Activated T-helper 17 cell treated with anti-CD3 and anti-CD28 coated beads, Interleukin-2, amount 50 U/mL, for 72 hours (primary cell): ENCODE results near the gene TRIOBP. TPM values are rescaled to one million over a fixed set of nuclear protein-coding genes. Genes with fewer than 3 reads are reported as not detected.

ENCODE experiments used
- ATAC-seq: fragments of 150-1000 bp; cut with Tn5 transposase; replicated peaks from 2 replicates; pipeline ENCODE4 v1.10.0; 2021; ENCODE audit warnings: mild to moderate bottlenecking, moderate library complexity
- H3K27ac Mint-ChIP-seq: one replicate; pipeline ENCODE4 v1.8.0; 2022; ENCODE audit warnings: mixed read lengths
- H3K27me3 Mint-ChIP-seq: one replicate; pipeline ENCODE4 v1.8.0; 2022; ENCODE audit warnings: mixed read lengths
- H3K36me3 Mint-ChIP-seq: one replicate; pipeline ENCODE4 v1.8.0; 2022; ENCODE audit warnings: low read depth, mild to moderate bottlenecking, mixed read lengths
- H3K4me1 Mint-ChIP-seq: one replicate; pipeline ENCODE4 v1.8.0; 2022; ENCODE audit warnings: mixed read lengths
- H3K4me3 Mint-ChIP-seq: one replicate; pipeline ENCODE4 v1.8.0; 2022; ENCODE audit warnings: mild to moderate bottlenecking, mixed read lengths
- H3K9me3 Mint-ChIP-seq: one replicate; pipeline ENCODE4 v1.8.0; 2022; ENCODE audit warnings: mixed read lengths
- total RNA-seq, 2 donors: library from RNA; stranded (reverse); gene quantifications; one replicate each; pipeline ENCODE4 v1.2.3, GENCODE V29; 2022

Gene TRIOBP
- total RNA-seq, 2 donors from 2014 or later: 28.2 to 36.9 TPM

DNA sequence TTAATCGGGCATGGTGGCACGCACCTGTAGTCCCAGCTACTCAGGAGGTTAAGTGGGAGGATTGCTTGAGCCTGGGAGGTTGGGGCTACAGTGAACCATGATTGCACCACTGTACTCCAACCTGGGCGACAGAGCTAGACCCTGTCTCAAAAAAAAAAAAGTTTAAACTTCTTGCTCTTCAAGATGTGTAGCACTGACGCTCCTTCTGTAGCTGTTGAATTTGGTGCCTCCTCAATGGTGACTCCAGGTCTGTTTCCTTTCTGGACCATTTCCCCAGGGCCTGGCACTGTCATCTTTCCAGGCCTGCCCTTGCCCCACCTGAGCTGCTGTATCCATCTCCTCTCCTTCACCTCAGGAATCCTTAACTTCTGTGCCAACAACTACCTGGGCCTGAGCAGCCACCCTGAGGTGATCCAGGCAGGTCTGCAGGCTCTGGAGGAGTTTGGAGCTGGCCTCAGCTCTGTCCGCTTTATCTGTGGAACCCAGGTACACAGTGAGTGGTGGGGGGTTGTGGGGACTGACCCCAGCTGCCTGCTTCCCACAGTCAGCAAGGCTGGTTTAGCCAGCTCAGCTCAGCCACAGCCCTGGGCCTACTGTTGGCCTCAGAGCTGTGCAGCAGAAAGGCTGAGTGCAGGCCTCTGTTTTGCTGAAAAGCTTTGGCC, 113.0 kb downstream of the TRIOBP start:
- no peak overlapping the region for H3K27ac Mint-ChIP-seq
- H3K27me3 Mint-ChIP-seq: peaks cover 6% of the 10 kb centered on the region
- ATAC-seq: no peak

DNA sequence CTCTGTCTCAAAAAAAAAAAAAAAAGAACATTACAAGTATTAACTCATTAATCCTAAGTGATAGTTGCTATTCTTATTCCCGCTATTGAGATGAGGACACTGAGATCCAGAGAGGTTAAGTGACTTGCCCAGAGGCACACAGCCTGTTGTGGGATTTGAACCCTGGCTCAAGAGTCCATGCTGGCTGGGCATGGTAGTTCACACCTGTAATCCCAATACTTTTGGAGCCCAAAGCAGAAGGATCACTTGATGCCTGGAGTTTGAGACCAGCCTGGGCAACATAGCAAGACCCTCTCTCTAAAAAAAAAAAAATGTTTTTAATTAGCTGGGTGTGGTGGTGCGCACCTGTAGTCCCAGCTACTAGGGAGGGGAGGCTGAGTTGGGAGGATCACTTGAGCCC, 115.0 kb downstream of the TRIOBP start:
- Mint-ChIP-seq H3K9me3 (no peaks in the 10 kb centered on the region), H3K27me3 (no peaks in the 10 kb centered on the region), H3K4me1 (no peaks in the 10 kb centered on the region), H3K36me3 (no peaks in the 10 kb centered on the region), H3K4me3 (no peak overlapping the region), H3K27ac (no peak overlapping the region)
- ATAC-seq: no peak

More for the DNA sequence above, 113.0 kb downstream of the TRIOBP start:
- H3K36me3 Mint-ChIP-seq: no peaks in the 10 kb centered on the region
- no peak overlapping the region for H3K4me3 Mint-ChIP-seq
- peaks cover 4% of the 10 kb centered on the region for H3K4me1 Mint-ChIP-seq
- H3K9me3 Mint-ChIP-seq: no peaks in the 10 kb centered on the region

DNA sequence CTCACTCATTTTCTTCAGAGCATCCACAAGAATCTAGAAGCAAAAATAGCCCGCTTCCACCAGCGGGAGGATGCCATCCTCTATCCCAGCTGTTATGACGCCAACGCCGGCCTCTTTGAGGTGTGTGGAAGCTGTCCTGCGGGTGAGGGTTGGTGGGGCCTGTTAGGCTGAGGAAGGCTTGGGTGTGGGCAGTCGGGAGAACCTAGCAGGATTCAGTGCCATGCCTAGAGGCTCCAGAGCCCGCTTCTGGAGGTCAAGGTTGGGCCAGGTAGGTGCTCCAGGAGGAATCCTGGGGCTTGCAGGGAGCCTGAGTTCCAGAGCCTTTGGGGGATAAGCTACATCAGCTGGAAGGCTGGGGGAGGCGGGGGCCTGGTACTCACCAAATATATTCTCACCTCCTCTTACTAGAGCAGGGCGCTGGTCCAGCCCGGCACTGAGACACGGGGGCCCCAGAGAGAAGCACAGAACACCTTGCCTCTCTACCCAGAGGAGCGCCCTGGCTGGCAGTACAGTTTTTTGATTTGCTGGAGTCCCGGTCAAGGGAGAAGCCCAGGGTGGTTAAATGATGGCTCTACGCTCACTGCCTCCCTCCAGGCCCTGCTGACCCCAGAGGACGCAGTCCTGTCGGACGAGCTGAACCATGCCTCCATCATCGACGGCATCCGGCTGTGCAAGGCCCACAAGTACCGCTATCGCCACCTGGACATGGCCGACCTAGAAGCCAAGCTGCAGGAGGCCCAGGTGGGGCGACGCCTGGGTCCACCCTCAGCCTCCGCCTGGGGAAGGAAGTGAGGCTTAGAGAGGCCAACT, 116.2 kb downstream of the TRIOBP start:
- H3K27ac Mint-ChIP-seq: no peak overlapping the region
- H3K27me3 Mint-ChIP-seq: no peaks in the 10 kb centered on the region
- H3K9me3 Mint-ChIP-seq: no peaks in the 10 kb centered on the region
- no peak overlapping the region for H3K4me3 Mint-ChIP-seq
- H3K36me3 Mint-ChIP-seq: no peaks in the 10 kb centered on the region
- no peaks in the 10 kb centered on the region for H3K4me1 Mint-ChIP-seq
- ATAC-seq: no peak

DNA sequence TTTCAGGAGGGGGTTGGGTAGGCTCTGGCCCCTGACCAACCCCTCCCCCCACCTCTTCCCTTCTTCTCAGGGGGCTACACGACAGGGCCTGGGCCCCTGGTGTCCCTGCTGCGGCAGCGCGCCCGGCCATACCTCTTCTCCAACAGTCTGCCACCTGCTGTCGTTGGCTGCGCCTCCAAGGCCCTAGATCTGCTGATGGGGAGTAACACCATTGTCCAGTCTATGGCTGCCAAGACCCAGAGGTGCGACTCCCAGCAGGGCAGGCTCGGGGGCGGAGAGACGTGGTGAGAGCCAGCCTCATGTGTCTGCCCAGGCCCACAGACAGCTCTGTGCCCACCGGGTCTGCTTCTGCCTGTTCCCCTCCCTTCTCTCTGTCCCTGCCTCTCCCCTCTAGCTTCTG, 118.7 kb downstream of the TRIOBP start:
- Mint-ChIP-seq H3K4me3 (no peak overlapping the region), H3K9me3 (no peaks in the 10 kb centered on the region), H3K27ac (no peak overlapping the region), H3K36me3 (no peaks in the 10 kb centered on the region), H3K27me3 (peaks cover 4% of the 10 kb centered on the region), H3K4me1 (no peaks in the 10 kb centered on the region)
- no peak for ATAC-seq

DNA sequence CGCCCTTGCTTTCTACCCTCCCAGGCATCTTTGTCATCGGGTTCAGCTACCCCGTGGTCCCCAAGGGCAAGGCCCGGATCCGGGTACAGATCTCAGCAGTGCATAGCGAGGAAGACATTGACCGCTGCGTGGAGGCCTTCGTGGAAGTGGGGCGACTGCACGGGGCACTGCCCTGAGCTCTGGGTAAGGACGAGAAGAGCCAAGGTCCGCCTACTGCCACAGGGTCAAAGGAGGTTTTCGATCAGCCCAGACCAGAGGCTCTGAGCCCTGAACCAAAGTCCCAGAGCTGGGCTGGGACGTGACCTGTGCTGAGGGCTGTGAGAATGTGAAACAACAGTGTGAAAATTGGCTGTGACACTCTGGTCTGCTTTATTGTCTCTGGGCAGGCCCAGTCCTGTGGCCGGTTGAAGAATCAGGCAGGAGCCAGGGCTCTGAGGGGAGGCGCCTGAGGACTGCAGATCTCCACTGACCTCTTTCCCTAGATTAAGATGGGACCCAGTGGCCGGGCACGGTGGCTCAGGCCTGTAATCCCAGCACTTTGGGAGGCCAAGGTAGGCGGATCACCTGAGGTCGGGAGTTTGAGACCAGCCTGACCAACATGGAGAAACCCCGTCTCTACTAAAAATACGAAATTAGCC, 119.8 kb downstream of the TRIOBP start:
- H3K9me3 Mint-ChIP-seq: no peaks in the 10 kb centered on the region
- ATAC-seq: no peak
- H3K36me3 Mint-ChIP-seq: no peaks in the 10 kb centered on the region
- no peak overlapping the region for H3K27ac Mint-ChIP-seq
- no peaks in the 10 kb centered on the region for H3K4me1 Mint-ChIP-seq
- H3K27me3 Mint-ChIP-seq: peaks cover 4% of the 10 kb centered on the region
- no peak overlapping the region for H3K4me3 Mint-ChIP-seq

DNA sequence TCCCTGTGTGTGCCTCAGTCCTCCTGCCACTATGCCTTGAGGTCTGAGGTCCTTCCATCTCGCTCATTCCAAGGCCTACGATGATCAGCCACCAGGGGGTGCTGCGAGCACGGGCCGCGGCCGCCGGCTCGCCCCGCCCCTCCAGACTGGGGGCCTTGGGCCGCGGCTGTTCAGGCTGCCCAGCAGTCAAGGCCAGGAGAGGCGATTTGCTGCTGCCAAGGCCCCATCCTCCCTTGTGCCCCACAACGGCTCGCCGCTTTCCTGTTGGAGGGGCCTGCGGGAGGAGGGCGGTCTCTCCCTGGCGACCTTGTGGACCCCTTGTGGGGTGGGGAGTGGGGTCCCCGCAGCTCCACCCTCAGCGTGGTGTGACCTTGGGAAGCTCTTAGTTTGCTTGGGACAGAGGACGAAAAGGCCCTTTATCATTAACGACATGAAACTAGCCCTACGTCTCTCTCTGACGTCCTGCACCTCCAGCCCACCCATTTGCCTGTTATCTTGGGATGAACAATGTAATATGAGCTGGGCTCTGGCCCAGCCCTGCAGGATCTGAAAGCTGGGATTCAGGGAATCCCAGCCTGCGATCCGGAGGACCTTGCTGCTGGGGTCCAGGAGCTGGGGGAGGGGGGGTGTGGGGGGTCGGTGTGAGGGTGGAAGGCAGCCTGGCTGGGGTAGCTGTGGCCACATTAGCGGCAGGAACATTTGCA, 121.0 kb downstream of the TRIOBP start:
- Mint-ChIP-seq H3K4me3 (peak overlapping the region; percentile 45), H3K4me1 (no peaks in the 10 kb centered on the region), H3K27me3 (peaks cover 8% of the 10 kb centered on the region), H3K36me3 (no peaks in the 10 kb centered on the region), H3K9me3 (no peaks in the 10 kb centered on the region), H3K27ac (no peak overlapping the region)
- ATAC-seq: peak; percentile 91

DNA sequence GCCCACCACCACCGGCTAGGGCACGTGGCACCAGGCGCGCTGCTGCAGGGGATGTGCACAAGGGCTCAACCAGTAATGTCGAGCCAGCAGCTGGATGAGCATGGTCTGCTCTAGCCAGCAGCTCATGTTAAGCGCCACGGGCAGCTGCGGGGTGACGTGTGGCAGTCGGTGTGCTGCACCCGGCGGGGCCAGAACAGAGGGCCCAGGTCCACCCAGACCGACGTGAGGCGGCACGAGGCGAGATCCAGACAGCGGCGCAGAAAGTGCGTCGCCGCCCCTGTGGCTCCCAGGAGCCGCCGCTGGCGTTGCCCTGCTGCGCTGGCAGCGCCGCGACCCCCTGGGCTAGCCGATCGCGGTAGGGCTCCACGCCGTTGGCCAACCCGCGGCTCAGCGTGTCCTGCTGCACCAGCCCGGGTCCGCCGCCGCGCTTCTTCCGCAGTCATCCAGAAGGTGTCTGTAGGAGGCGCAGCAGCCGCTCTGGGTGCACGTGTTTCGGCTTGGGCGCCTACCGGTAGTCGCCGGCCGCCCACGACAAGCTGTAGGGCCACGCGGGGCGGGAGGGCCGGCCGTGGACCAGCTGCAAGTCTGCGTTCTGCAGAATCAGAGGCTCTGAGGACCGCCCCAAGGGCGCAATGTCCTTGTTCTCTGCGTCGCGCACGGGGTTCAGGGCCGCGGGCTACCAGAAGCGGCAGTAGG, 121.7 kb downstream of the TRIOBP start:
- no peaks in the 10 kb centered on the region for H3K36me3 Mint-ChIP-seq
- peaks cover 8% of the 10 kb centered on the region for H3K27me3 Mint-ChIP-seq
- H3K4me3 Mint-ChIP-seq: peak overlapping the region; percentile 52
- ATAC-seq: peak; percentile 73
- H3K27ac Mint-ChIP-seq: no peak overlapping the region
- H3K4me1 Mint-ChIP-seq: no peaks in the 10 kb centered on the region
- H3K9me3 Mint-ChIP-seq: no peaks in the 10 kb centered on the region

DNA sequence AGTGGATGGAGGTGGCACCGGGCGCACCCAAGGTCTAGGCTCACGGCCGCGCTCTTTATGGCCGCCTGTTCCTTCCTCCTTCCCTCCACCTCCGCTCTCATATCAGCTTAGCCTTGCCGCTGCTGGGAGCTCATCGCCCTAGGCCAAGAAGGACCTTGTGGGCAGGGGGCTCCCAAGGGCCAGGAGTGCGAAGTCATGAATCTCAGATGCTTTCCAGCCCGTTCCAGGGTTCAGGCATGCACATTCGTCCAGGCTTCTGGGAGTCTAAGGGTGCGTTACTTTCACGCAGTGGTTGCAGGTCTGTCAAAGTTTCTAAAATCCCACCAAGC, 122.2 kb downstream of the TRIOBP start:
- H3K36me3 Mint-ChIP-seq: no peaks in the 10 kb centered on the region
- H3K27me3 Mint-ChIP-seq: peaks cover 8% of the 10 kb centered on the region
- H3K4me1 Mint-ChIP-seq: no peaks in the 10 kb centered on the region
- ATAC-seq: no peak
- no peaks in the 10 kb centered on the region for H3K9me3 Mint-ChIP-seq
- no peak overlapping the region for H3K27ac Mint-ChIP-seq
- H3K4me3 Mint-ChIP-seq: peak overlapping the region; percentile 52

DNA sequence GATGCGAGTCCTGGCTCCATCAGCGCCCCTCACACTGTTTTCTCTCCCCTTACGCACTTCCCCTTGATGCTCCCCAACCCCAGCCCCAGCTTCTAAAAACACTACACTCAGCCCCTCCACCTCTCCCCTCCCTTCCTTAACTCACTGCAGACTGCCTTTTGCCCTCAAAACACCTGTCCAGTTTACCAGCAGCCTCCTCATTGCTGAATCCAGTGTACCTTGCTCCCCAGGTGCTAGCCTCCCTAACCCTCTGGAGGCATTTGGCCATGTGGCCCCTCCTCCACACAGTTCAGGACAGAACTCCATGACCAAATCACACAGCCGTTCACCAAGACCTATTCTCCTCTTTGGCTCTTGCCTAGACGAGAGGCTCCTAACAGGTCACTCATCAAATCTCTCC, 123.5 kb downstream of the TRIOBP start:
- Mint-ChIP-seq H3K4me1 (no peaks in the 10 kb centered on the region), H3K9me3 (no peaks in the 10 kb centered on the region), H3K36me3 (no peaks in the 10 kb centered on the region), H3K4me3 (no peak overlapping the region), H3K27me3 (peaks cover 8% of the 10 kb centered on the region), H3K27ac (no peak overlapping the region)
- no peak for ATAC-seq

DNA sequence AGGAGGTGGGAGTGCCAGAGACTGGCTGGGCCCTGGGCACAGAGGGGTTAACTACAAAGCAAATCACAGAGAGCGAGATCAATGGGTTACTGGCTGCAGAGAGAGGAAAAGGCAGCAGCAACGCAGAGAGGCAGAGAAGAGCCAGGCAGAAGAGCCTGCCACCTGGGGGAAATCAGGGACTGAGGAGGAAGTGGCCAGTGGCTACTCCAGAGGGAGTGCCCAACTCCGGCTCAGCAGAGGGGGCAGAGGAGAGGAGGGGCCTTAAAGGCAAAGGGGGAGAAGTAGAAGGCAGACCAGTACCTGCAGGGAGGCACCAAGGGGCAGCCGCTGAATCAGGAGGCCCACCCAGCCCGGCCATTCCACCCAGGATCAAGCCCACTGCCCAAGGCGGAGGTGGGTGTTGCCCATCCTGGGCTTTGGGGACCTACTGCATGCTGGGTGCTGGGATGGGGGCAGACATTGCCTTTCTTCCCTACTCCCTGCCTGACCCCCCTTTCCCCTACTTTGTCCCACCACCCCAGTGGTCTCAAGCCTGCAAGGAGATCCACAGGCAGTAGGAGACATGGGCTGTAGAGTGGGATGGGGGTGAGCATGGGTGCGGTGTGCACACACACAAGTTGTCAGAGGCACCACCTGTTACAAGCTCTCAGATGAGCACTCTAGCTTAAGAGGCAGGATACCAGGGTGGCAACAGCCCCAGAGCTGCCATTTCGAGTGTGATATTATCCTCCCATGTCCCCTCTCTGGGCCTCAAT, 125.4 kb downstream of the TRIOBP start:
- Mint-ChIP-seq H3K4me1 (no peaks in the 10 kb centered on the region), H3K9me3 (no peaks in the 10 kb centered on the region), H3K4me3 (no peak overlapping the region), H3K27ac (no peak overlapping the region), H3K27me3 (peaks cover 8% of the 10 kb centered on the region), H3K36me3 (no peaks in the 10 kb centered on the region)
- ATAC-seq: no peak

DNA sequence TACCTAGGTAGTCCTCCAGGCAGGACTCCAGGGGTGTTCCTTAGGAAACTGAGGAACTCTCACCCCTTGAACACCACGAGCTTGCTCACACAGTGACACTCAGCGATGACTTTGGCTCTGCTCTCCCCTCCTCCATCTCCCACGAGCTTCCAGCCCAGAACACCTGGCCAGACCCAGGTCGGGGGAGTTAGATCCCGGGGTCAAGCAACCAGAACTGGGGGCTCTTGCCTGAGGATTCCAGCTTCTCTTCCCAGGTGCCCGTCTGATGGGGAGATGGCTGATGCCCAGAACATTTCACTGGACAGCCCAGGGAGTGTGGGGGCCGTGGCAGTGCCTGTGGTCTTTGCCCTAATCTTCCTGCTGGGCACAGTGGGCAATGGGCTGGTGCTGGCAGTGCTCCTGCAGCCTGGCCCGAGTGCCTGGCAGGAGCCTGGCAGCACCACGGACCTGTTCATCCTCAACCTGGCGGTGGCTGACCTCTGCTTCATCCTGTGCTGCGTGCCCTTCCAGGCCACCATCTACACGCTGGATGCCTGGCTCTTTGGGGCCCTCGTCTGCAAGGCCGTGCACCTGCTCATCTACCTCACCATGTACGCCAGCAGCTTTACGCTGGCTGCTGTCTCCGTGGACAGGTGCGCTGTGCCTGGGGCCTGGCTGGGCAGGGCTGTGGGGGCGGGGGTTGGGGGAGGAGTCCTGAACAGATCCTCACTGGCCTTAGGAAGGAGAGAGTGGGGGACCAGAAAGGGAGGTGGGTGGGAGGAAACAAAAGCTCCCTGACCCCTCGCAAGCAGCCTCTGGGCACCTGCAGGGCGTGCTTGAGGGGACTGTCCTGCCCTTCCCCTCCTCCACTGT, 126.5 kb downstream of the TRIOBP start, which contains the start of gene GALR3:
Gene GALR3, plus strand, starts transcription at position 249 of the 852 bp plus-strand sequence. Its CDS starts 25 bp downstream, at position 274.
- Mint-ChIP-seq H3K36me3 (no peaks in the 10 kb centered on the region), H3K27me3 (peaks cover 8% of the 10 kb centered on the region), H3K4me1 (no peaks in the 10 kb centered on the region), H3K9me3 (no peaks in the 10 kb centered on the region), H3K27ac (no peak within 1 kb of the TSS), H3K4me3 (no peak within 1 kb of the TSS)
- no peak for ATAC-seq

DNA sequence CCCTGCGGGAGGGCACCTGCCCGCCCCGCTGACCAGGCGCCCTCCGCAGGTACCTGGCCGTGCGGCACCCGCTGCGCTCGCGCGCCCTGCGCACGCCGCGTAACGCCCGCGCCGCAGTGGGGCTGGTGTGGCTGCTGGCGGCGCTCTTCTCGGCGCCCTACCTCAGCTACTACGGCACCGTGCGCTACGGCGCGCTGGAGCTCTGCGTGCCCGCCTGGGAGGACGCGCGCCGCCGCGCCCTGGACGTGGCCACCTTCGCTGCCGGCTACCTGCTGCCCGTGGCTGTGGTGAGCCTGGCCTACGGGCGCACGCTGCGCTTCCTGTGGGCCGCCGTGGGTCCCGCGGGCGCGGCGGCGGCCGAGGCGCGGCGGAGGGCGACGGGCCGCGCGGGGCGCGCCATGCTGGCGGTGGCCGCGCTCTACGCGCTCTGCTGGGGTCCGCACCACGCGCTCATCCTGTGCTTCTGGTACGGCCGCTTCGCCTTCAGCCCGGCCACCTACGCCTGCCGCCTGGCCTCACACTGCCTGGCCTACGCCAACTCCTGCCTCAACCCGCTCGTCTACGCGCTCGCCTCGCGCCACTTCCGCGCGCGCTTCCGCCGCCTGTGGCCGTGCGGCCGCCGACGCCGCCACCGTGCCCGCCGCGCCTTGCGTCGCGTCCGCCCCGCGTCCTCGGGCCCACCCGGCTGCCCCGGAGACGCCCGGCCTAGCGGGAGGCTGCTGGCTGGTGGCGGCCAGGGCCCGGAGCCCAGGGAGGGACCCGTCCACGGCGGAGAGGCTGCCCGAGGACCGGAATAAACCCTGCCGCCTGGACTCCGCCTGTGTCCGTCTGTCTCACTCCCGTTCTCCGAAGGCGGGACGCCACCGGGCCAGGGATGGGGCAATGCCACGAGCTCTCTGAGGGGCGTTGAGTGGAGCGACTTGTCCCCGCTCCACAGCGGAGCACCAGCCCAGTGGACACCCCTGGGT, 128.1 kb downstream of the TRIOBP start:
- peaks cover 8% of the 10 kb centered on the region for H3K27me3 Mint-ChIP-seq
- peak; percentile 75 for ATAC-seq

More for the DNA sequence above, 128.1 kb downstream of the TRIOBP start:
- Mint-ChIP-seq H3K36me3 (peaks cover under 1% of the 10 kb centered on the region), H3K9me3 (no peaks in the 10 kb centered on the region), H3K4me3 (peak overlapping the region; percentile 61), H3K4me1 (no peaks in the 10 kb centered on the region), H3K27ac (no peak overlapping the region)
